Fibroblast of mammary gland (primary cell): ENCODE results near the gene ITGA3.

Source experiments
- DNase-seq: peaks from one replicate; pipeline ENCODE4 v3.0.0-alpha.2; 2010; ENCODE audit warnings: low read depth
- H3K4me3 ChIP-seq: 2 replicates; pipeline ENCODE4 v1.5.1; 2011; ENCODE audit warnings: low read depth, mild to moderate bottlenecking, low read length, moderate library complexity; ENCODE audit not compliant: control insufficient read depth
- TF ChIP-seq, protein P1 (sequence below): conservative IDR thresholded peaks from 2 replicates; pipeline ENCODE4 v1.5.1; 2011; ENCODE audit warnings: low read depth, low read length, inconsistent platforms; ENCODE audit not compliant: control insufficient read depth, insufficient read depth

ITGA3 gene

GRCh38 chr17:50135316-50136095 is 79.6 kb downstream of the ITGA3 start:
- H3K4me3 ChIP-seq: no peak overlapping the region
- TF ChIP-seq, protein P1, sequence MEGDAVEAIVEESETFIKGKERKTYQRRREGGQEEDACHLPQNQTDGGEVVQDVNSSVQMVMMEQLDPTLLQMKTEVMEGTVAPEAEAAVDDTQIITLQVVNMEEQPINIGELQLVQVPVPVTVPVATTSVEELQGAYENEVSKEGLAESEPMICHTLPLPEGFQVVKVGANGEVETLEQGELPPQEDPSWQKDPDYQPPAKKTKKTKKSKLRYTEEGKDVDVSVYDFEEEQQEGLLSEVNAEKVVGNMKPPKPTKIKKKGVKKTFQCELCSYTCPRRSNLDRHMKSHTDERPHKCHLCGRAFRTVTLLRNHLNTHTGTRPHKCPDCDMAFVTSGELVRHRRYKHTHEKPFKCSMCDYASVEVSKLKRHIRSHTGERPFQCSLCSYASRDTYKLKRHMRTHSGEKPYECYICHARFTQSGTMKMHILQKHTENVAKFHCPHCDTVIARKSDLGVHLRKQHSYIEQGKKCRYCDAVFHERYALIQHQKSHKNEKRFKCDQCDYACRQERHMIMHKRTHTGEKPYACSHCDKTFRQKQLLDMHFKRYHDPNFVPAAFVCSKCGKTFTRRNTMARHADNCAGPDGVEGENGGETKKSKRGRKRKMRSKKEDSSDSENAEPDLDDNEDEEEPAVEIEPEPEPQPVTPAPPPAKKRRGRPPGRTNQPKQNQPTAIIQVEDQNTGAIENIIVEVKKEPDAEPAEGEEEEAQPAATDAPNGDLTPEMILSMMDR: no peak
- DNase-seq: no peak

DNA sequence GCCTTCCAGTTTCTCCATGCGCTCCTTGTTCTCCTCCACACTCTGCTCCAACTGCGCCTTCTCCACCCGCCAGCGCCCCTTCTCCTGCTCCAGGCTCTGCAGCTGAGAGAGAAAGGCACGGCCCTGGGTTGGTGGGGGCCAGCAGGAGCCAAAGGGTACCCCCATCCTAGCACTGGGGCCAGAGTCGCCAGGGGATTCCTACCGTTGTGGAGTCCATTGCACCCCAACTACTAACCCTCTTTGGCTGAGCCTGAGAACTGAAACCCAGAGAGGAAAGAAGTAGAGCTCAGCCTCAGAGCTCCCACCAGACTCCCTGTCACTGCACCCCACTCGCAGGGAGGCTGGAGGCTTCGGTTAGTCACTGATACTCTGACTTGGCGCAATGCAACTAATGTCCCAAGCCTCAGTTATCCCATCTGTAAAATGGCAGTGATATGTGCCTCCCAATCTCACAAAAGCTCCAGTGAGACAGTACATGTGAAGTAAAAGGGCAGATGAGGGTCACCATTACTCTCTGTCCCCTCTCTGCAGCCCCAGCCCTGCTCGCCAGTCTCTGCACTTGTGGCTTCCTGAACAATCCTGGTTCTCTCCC is 80.3 kb downstream of the ITGA3 start:
- no peak for DNase-seq
- TF ChIP-seq, protein P1: no peak
- H3K4me3 ChIP-seq: no peak overlapping the region

DNA sequence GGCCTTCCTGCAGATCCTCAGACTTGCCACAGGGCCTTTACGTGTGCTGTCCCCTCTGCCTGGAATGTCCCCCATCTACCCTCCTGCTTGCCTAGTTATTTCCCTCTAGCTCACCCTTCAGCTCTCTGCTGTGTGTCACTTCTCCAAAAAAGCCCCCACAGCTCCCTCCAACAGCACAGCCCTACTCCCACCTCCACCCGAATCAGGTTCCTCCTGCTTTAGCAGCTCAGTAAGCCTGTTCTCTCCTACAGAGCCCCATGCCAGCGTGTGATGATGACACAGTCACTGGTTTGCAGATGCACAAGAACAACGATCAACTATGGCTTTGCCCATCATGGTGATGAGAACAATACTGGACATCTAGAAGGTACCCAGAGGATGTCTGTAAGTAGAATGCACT is 81.1 kb downstream of the ITGA3 start:
- no peak overlapping the region for H3K4me3 ChIP-seq
- TF ChIP-seq, protein P1: no peak
- DNase-seq: no peak

DNA sequence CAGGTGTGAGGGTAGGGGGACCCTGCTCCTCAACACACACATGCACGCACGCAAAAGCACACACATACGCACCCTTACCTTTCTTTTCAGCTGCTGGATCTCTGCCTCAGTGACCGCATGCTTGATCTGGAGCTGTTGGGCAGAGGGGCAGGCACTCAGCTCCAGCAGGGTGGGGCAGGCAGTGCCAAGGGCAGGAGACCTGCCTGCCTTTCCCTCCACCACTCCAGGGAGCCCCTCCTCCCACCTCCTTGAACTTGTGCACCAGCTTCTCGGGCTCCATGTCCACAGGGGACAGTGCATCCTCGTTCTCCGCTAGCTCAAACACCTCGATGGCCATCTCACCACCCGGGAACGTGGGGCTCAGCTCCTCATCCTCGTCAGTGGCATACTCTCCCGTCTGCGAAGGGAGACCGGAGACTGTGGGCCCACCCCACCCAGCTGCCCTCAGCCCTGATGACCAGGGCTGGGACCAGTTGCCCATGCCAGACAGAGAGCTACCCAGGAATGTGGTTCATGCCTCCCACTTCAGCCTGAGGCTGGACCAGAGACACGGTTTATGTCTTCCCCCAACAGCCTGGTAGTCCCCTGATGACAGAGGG is 83.4 kb downstream of the ITGA3 start:
- TF ChIP-seq, protein P1: no peak
- DNase-seq: no peak
- H3K4me3 ChIP-seq: no peak overlapping the region
